ENCODE results near the gene MTR.

MTR gene

DNA sequence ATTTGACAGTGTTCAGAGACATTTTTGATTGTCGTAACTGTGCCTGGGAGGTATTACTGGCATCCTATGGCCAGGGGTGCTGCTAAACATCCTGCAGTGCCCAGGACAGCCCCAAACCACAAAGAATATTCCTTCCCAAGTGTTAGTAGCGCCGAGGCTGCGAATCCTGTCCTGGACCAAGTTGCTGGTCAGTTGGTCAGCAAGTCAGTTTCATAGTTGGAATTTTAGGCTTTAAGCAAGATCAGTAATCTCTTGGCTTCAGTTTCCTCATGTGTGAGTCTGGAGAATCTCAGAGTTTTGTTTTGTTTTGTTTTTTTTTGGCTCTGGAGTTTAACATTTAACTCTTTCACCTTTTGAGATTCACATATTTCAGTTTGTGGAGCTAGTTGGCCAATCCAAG, 65.0 kb downstream of the MTR start:
- Histone ChIP-seq H3K79me2 (ENCODE audit: insufficient read depth, low read length) (no peaks in the 10 kb centered on the region), H3K4me1 (ENCODE audit: insufficient read depth, low read length, severe bottlenecking) (no peaks in the 10 kb centered on the region), H3K36me3 (ENCODE audit: insufficient read depth, low read length) (peaks cover 87% of the 10 kb centered on the region), H2AFZ (ENCODE audit: low read length) (no peak overlapping the region), H4K20me1 (ENCODE audit: insufficient read depth, low read length) (no peaks in the 10 kb centered on the region), H3K4me2 (ENCODE audit: low read length) (no peak overlapping the region), H3K9ac (ENCODE audit: low read length) (no peak overlapping the region), H3F3A (ENCODE audit: insufficient read depth, low read length) (no peaks in the 10 kb centered on the region), H3K4me3 (ENCODE audit: low read depth, low read length, poor library complexity, severe bottlenecking) (no peak overlapping the region), H3K27me3 (ENCODE audit: insufficient read depth, low read length) (no peaks in the 10 kb centered on the region), H3K9me2 (ENCODE audit: low read depth, low read length) (no peaks in the 10 kb centered on the region), H3K27ac (ENCODE audit: low read depth, low read length, poor library complexity, severe bottlenecking) (no peak overlapping the region), H3K9me3 (ENCODE audit: low read length) (no peaks in the 10 kb centered on the region)
- TF ChIP-seq, protein P1, sequence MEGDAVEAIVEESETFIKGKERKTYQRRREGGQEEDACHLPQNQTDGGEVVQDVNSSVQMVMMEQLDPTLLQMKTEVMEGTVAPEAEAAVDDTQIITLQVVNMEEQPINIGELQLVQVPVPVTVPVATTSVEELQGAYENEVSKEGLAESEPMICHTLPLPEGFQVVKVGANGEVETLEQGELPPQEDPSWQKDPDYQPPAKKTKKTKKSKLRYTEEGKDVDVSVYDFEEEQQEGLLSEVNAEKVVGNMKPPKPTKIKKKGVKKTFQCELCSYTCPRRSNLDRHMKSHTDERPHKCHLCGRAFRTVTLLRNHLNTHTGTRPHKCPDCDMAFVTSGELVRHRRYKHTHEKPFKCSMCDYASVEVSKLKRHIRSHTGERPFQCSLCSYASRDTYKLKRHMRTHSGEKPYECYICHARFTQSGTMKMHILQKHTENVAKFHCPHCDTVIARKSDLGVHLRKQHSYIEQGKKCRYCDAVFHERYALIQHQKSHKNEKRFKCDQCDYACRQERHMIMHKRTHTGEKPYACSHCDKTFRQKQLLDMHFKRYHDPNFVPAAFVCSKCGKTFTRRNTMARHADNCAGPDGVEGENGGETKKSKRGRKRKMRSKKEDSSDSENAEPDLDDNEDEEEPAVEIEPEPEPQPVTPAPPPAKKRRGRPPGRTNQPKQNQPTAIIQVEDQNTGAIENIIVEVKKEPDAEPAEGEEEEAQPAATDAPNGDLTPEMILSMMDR (IDR thresholded peaks at IDR 0.05; ENCODE audit: low read length): no peak
- TF ChIP-seq EZH2 (IDR thresholded peaks at IDR 0.05; ENCODE audit: borderline replicate concordance, low read length): no peak

DNA sequence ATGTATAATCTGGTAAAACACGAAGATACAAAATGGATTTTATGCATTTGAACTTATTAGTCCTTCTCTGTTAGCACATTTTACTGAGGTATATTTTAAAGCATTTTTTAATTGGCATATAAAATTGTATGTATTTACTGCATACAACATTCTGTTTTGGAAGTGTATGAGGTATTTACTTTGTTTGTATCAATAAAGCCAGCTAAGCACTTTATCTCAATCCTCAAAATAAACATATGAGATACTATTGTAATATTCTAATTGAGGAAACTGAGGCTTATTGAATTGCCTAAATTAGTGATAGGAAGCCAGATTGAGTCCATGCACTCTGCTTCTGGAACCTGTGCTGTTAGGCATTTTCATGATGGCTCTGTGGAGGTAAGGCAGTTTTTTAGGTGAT, 65.6 kb downstream of the MTR start:
- no peaks in the 10 kb centered on the region for H3K9me3 ChIP-seq (ENCODE audit: low read length)
- H3K27me3 ChIP-seq (ENCODE audit: insufficient read depth, low read length): no peaks in the 10 kb centered on the region
- H3K4me1 ChIP-seq (ENCODE audit: insufficient read depth, low read length, severe bottlenecking): no peaks in the 10 kb centered on the region
- no peaks in the 10 kb centered on the region for H3K9me2 ChIP-seq (ENCODE audit: low read depth, low read length)
- H3K36me3 ChIP-seq (ENCODE audit: insufficient read depth, low read length): peaks cover 89% of the 10 kb centered on the region
- H3K4me2 ChIP-seq (ENCODE audit: low read length): no peak overlapping the region
- H3F3A ChIP-seq (ENCODE audit: insufficient read depth, low read length): no peaks in the 10 kb centered on the region
- no peaks in the 10 kb centered on the region for H4K20me1 ChIP-seq (ENCODE audit: insufficient read depth, low read length)
- H3K9ac ChIP-seq (ENCODE audit: low read length): no peak overlapping the region
- no peak overlapping the region for H2AFZ ChIP-seq (ENCODE audit: low read length)
- H3K4me3 ChIP-seq (ENCODE audit: low read depth, low read length, poor library complexity, severe bottlenecking): no peak overlapping the region
- no peak for TF ChIP-seq EZH2 (IDR thresholded peaks at IDR 0.05; ENCODE audit: borderline replicate concordance, low read length)
- TF ChIP-seq, protein P1 (IDR thresholded peaks at IDR 0.05; ENCODE audit: low read length): no peak
- no peaks in the 10 kb centered on the region for H3K79me2 ChIP-seq (ENCODE audit: insufficient read depth, low read length)
- no peak overlapping the region for H3K27ac ChIP-seq (ENCODE audit: low read depth, low read length, poor library complexity, severe bottlenecking)

DNA sequence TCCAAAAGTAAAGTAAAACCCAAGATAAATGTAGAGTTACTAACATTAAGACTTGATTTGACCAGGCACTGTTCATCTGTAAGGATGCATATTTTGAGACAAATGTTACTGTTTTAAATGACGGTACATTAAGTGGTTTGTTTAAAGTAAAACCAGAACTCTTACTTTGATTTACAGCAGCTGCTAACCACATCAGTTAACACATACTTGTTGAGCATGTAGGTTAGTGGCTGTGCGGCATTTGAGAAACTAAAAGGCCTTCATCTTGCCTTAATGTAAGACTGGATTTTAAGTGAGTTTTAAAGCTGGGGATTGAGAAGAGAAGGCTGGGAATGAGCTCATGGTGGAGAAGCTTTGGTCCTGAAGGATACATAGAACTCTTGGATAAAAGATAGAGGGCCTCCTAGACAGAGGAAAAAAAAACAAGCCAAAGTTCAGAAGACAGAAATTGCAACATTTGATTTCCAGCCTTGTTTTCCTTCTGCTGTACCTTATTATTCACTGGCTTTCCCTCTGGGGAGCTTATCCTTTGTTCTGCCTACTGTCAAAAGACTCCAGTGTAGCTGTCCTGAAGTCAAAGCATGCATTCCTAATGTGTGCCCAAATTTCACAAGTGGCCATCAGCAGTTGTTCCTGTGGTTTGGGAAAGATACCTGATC, 66.6 kb downstream of the MTR start:
- H3K36me3 ChIP-seq (ENCODE audit: insufficient read depth, low read length): peaks cover 92% of the 10 kb centered on the region
- no peak overlapping the region for H3K4me2 ChIP-seq (ENCODE audit: low read length)
- H3F3A ChIP-seq (ENCODE audit: insufficient read depth, low read length): no peaks in the 10 kb centered on the region
- no peak overlapping the region for H2AFZ ChIP-seq (ENCODE audit: low read length)
- H3K9ac ChIP-seq (ENCODE audit: low read length): no peak overlapping the region
- no peaks in the 10 kb centered on the region for H3K27me3 ChIP-seq (ENCODE audit: insufficient read depth, low read length)
- no peaks in the 10 kb centered on the region for H4K20me1 ChIP-seq (ENCODE audit: insufficient read depth, low read length)
- H3K27ac ChIP-seq (ENCODE audit: low read depth, low read length, poor library complexity, severe bottlenecking): no peak overlapping the region
- no peaks in the 10 kb centered on the region for H3K9me2 ChIP-seq (ENCODE audit: low read depth, low read length)
- TF ChIP-seq, protein P1 (IDR thresholded peaks at IDR 0.05; ENCODE audit: low read length): no peak
- no peak for TF ChIP-seq EZH2 (IDR thresholded peaks at IDR 0.05; ENCODE audit: borderline replicate concordance, low read length)
- no peaks in the 10 kb centered on the region for H3K9me3 ChIP-seq (ENCODE audit: low read length)
- H3K4me3 ChIP-seq (ENCODE audit: low read depth, low read length, poor library complexity, severe bottlenecking): no peak overlapping the region
- H3K4me1 ChIP-seq (ENCODE audit: insufficient read depth, low read length, severe bottlenecking): no peaks in the 10 kb centered on the region
- no peaks in the 10 kb centered on the region for H3K79me2 ChIP-seq (ENCODE audit: insufficient read depth, low read length)
